Vagina (tissue), 2 donors: ENCODE results near the gene KCTD11. TPM values are rescaled to one million over a fixed set of nuclear protein-coding genes. Genes with fewer than 3 reads are reported as not detected.

Source experiments
- DNase-seq, 2 donors: peaks; one replicate each; pipeline ENCODE4 v3.0.0-alpha.2; 2017; ENCODE audit errors: extremely low spot score in 2 of 2
- H3K27ac ChIP-seq: fragments of 200-600 bp; sonication (generic); one replicate; pipeline ENCODE4 v1.5.1; 2019
- H3K27me3 ChIP-seq: fragments of 200-600 bp; sonication (generic); one replicate; pipeline ENCODE4 v1.5.1; 2019
- H3K36me3 ChIP-seq, 2 donors: fragments of 200-600 bp; sonication (generic); one replicate each; pipeline ENCODE4 v1.5.1; 2017 to 2019
- H3K4me1 ChIP-seq: fragments of 200-600 bp; sonication (generic); one replicate; pipeline ENCODE4 v1.5.1; 2019
- H3K4me3 ChIP-seq, 2 donors: fragments of 200-600 bp; sonication (generic); 1 replicate in 1 of 2; 2 replicates in 1 of 2; pipeline ENCODE4 v1.5.1; 2016 to 2019
- H3K9me3 ChIP-seq: fragments of 200-600 bp; sonication (generic); one replicate; pipeline ENCODE4 v1.5.1; 2019
- POLR2A ChIP-seq, 2 donors: fragments of 450-650 bp; IDR thresholded peaks; one replicate each; pipeline ENCODE4 v1.6.1; 2017; ENCODE audit warnings: antibody characterized with exemption in 2 of 2, mild to moderate bottlenecking in 2 of 2, moderate library complexity in 2 of 2
- POLR2AphosphoS5 ChIP-seq, 2 donors: sonication (generic); formaldehyde crosslinking; IDR thresholded peaks; one replicate each; pipeline ENCODE4 v1.9.0; 2017; ENCODE audit warnings: antibody characterized with exemption in 2 of 2, mild to moderate bottlenecking in 2 of 2, low read depth in 1 of 2; ENCODE audit not compliant: insufficient read depth in 1 of 2
- intact Hi-C: fragments of 100-400 bp; cut with DNase I; formaldehyde crosslinking; loops from one replicate; pipeline ENCODE4 v1.15.1; 2023
- total RNA-seq: library from RNA; depleted of rRNA; stranded (reverse); fragments of >200 nt; gene quantifications from one replicate; pipeline ENCODE4 v1.2.3, GENCODE V29; 2016
- TF ChIP-seq, protein P1 (sequence below), 3 experiments: fragments of 450-650 bp in 2 of 3; fragments of 200-600 bp in 1 of 3; sonication (generic) in 1 of 3; IDR thresholded peaks; one replicate each; pipeline ENCODE4 v1.5.1; 2017 to 2019; ENCODE audit warnings: antibody characterized with exemption in 3 of 3, mild to moderate bottlenecking in 2 of 3, moderate library complexity in 2 of 3

The KCTD11 gene
- total RNA-seq, 1 donor from 2014 or later = 12.5 TPM

DNA sequence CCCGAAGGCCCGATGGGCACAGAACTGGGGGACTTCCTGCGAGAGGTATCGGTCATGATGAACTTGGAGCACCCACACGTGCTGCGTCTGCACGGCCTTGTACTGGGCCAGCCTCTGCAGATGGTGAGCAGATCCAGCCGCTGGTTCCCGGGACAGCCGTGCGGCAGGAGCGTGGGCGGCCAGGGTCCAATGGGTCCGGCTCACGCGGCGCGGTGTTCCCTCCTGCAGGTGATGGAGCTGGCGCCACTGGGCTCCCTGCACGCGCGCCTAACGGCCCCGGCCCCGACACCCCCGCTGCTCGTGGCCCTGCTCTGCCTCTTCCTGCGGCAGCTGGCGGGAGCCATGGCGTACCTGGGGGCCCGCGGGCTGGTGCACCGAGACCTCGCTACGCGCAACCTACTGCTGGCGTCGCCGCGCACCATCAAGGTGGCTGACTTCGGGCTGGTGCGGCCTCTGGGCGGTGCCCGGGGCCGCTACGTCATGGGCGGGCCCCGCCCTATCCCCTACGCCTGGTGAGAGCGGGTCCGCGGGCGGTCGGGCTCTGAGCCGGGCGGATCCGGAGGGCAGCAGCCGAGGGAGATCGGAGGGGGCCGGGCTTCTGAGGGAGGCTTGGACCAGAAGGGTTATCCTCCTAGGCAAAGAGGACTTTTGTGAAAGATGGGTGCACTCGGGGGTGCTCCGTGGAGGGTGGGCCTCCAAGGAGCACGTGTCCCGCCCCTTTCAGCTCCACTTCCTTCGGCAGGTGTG, 32.0 kb downstream of the KCTD11 start:
- H3K9me3 ChIP-seq = no peaks in the 10 kb centered on the region
- DNase-seq = peak in 1 of 2 donors; percentile 93
- TF ChIP-seq POLR2AphosphoS5 (IDR thresholded peaks at IDR 0.05; ENCODE audit: insufficient read depth in 1 of 2, low read depth in 1 of 2) (peak in 1 of 2 donors; percentile 51), POLR2A (IDR thresholded peaks at IDR 0.05) (no peak)
- peak overlapping the region; percentile 67 for H3K27ac ChIP-seq
- intact Hi-C loops = no loop called here
- H3K4me1 ChIP-seq = peaks cover 39% of the 10 kb centered on the region
- no peaks in the 10 kb centered on the region for H3K27me3 ChIP-seq
- H3K4me3 ChIP-seq = peak overlapping the region; percentile 44 to 53
- H3K36me3 ChIP-seq = peaks cover 0 to 3% of the 10 kb centered on the region in 2 donors

DNA sequence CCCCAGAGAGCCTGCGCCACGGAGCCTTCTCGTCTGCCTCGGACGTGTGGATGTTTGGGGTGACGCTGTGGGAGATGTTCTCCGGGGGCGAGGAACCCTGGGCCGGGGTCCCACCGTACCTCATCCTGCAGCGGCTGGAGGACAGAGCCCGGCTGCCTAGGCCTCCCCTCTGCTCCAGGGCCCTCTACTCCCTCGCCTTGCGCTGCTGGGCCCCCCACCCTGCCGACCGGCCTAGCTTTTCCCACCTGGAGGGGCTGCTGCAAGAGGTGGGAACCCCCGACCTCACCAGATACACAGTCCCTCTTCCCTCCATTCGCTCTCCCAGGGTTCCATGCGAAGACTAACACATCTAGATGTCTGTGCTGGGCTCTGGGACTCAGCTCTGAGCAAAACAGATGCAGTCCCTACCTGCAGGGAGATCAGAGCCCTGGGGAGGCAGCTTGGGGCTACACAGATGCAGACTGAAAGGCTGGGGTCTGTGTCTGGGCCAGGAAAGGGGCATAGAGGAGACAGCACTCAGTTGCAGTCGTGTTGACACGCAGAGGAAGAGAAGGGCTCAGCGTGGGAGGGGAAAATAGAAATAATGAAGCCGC, 32.6 kb downstream of the KCTD11 start:
- Histone ChIP-seq H3K36me3 (peaks cover 0 to 9% of the 10 kb centered on the region in 2 donors), H3K27me3 (no peaks in the 10 kb centered on the region), H3K4me3 (peak overlapping the region; percentile 44 to 53), H3K4me1 (peaks cover 39% of the 10 kb centered on the region), H3K27ac (peak overlapping the region; percentile 67), H3K9me3 (no peaks in the 10 kb centered on the region)
- DNase-seq = peak in 1 of 2 donors; percentile 90
- intact Hi-C loops = no loop called here
- TF ChIP-seq POLR2A (IDR thresholded peaks at IDR 0.05) (no peak), POLR2AphosphoS5 (IDR thresholded peaks at IDR 0.05; ENCODE audit: insufficient read depth in 1 of 2, low read depth in 1 of 2) (no peak)
- TF ChIP-seq, protein P1, sequence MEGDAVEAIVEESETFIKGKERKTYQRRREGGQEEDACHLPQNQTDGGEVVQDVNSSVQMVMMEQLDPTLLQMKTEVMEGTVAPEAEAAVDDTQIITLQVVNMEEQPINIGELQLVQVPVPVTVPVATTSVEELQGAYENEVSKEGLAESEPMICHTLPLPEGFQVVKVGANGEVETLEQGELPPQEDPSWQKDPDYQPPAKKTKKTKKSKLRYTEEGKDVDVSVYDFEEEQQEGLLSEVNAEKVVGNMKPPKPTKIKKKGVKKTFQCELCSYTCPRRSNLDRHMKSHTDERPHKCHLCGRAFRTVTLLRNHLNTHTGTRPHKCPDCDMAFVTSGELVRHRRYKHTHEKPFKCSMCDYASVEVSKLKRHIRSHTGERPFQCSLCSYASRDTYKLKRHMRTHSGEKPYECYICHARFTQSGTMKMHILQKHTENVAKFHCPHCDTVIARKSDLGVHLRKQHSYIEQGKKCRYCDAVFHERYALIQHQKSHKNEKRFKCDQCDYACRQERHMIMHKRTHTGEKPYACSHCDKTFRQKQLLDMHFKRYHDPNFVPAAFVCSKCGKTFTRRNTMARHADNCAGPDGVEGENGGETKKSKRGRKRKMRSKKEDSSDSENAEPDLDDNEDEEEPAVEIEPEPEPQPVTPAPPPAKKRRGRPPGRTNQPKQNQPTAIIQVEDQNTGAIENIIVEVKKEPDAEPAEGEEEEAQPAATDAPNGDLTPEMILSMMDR (IDR thresholded peaks at IDR 0.05) = no peak

DNA sequence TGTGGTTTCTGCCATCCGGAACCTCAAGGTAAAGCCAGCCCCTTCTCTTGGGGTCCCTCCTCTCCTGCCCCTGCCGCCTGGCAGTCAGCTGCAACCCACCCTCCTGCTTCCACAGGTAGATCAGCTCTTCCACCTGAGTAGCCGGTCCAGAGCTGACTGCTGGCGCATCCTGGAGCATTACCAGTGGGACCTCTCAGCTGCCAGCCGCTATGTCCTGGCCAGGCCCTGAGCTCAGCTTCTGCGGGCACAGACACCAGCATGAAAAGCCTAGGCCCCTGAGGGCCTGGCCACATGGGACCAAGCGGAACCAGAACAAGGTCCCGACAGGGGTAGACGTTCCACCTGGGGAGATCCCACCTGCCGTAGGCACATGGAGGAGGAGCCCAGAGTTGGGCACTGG, 36.9 kb downstream of the KCTD11 start:
- TF ChIP-seq POLR2A (IDR thresholded peaks at IDR 0.05) (no peak), POLR2AphosphoS5 (IDR thresholded peaks at IDR 0.05; ENCODE audit: insufficient read depth in 1 of 2, low read depth in 1 of 2) (no peak)
- TF ChIP-seq, protein P1 (IDR thresholded peaks at IDR 0.05) = no peak
- intact Hi-C loops = no loop called here
- Histone ChIP-seq H3K9me3 (no peaks in the 10 kb centered on the region), H3K36me3 (peaks cover 0 to 16% of the 10 kb centered on the region in 2 donors), H3K27ac (no peak overlapping the region), H3K4me3 (no peak overlapping the region), H3K4me1 (peaks cover 23% of the 10 kb centered on the region), H3K27me3 (no peaks in the 10 kb centered on the region)
- no peak for DNase-seq

DNA sequence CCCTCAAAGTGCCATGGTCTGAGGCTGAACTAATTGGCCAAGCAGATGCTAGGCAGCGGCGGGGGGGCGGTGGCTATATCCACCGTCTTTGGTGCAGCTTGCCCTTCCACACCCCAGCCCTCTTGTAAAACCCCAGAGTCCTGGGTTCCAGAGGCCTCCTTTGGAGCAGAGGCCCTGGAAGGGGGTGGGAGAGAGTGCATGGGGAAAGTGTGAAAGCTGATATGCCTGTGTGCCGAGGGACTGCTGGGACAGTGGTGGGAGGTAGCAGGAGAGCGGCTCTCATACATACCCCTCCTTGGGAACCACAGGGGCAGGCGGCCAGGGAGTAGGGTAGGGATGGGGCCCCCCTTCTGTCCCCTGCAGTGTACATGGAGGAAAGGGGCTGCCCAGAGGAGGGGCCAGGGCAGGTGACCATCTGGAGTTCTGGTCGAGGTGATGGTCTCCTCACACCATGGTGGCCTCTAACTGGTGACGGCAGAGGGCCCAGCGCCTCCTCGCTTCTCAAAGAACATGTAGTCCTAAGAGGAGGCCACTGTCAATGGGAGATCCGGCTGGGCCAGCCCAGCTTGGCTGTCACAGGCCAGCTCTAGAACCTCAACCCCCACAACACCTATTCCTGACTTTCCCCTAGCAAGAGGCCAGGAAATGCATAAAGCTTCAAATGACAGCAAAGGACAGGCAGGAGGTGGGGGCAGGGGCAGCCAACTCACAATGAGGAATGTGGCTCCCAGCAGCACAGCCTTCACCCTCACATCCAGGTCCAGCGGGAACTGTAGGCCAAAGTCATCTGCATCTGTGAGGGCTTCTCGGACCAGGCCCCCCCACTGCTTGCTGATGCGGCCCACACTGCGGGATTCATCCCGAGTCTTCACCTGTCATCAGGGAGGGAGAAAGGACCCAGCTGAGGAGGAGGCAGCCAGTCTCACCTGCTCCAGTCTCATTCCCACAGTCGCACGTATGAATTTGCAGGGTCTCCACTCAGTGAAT, 38.3 kb downstream of the KCTD11 start:
- DNase-seq = no peak
- H3K4me1 ChIP-seq = peaks cover 18% of the 10 kb centered on the region
- no peaks in the 10 kb centered on the region for H3K27me3 ChIP-seq
- H3K27ac ChIP-seq = no peak overlapping the region
- intact Hi-C loops = loop anchor here (5.0 kb wide), 1 partner anchor 97 kb away; no protein-coding TSS in a partner anchor
- TF ChIP-seq POLR2A (IDR thresholded peaks at IDR 0.05) (no peak), POLR2AphosphoS5 (IDR thresholded peaks at IDR 0.05; ENCODE audit: insufficient read depth in 1 of 2, low read depth in 1 of 2) (no peak)
- TF ChIP-seq, protein P1 (IDR thresholded peaks at IDR 0.05) = no peak
- peaks cover 0 to 16% of the 10 kb centered on the region in 2 donors for H3K36me3 ChIP-seq
- no peaks in the 10 kb centered on the region for H3K9me3 ChIP-seq
- H3K4me3 ChIP-seq = no peak overlapping the region

DNA sequence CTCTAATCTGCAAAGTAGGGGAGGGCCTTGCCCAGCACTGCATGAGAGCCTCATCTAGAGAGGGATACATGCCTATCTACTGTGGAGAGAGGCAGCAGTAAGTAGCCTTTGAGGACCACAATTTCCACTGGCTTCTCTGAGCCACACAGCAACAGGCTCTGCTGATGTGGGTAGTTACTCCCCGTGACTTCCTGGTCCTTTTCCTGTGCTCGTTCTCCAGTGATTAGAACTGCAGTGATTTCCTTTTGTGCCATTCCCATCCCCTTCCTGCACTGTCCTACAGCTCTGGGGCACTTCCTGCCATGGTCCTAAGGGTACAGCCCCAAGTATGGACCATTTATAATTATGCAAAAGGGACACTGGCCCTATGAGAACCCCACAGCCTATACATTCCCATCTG, 39.3 kb downstream of the KCTD11 start:
- intact Hi-C loops = loop anchor here (5.0 kb wide), 1 partner anchor 96 kb away; no protein-coding TSS in a partner anchor
- no peak overlapping the region for H3K27ac ChIP-seq
- no peaks in the 10 kb centered on the region for H3K27me3 ChIP-seq
- H3K4me1 ChIP-seq = peaks cover 23% of the 10 kb centered on the region
- no peaks in the 10 kb centered on the region for H3K9me3 ChIP-seq
- peaks cover 0 to 16% of the 10 kb centered on the region in 2 donors for H3K36me3 ChIP-seq
- TF ChIP-seq POLR2AphosphoS5 (IDR thresholded peaks at IDR 0.05; ENCODE audit: insufficient read depth in 1 of 2, low read depth in 1 of 2) (no peak), POLR2A (IDR thresholded peaks at IDR 0.05) (no peak)
- TF ChIP-seq, protein P1 (IDR thresholded peaks at IDR 0.05) = no peak
- no peak overlapping the region for H3K4me3 ChIP-seq
- DNase-seq = no peak
